NCI-H1417 (cell line): ENCODE results near the gene ARHGEF7.

Experiments used
- DNase-seq, 3 experiments: peaks; one replicate each; lab custom pipeline; 2025; lab: John Stamatoyannopoulos, UW

ARHGEF7 gene

GRCh38 chr13:111110054-111110453 lies 5.1 kb upstream of the ARHGEF7 start:
- no peak for DNase-seq

DNA sequence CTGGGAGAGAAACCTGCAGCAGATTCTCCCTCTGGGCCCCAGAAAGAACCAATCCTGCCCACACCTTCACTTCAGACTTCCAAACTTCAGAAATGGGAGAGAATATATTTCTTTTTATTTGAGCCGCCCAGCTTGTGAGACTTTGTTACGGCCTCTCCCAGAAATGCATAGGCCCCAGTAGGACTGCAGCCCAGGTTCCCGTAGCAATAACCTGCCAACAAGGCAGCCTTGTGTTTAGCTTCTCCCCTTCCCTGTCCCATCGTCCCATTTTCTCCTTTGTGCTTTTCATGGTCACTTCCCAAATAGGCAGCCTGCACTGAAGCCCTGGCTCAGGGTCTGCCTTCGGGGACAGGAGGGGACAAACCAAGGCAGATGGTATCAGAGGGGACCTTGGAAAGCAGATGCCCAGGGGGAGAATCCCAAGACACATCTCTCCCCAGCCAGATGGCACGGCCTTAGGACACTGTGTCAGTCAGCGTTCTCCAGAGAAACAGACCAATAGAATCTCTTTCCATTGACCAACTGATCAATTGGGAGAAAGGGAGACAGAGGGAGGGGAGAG lies 3.7 kb upstream of the ARHGEF7 start:
- DNase-seq, result no peak

DNA sequence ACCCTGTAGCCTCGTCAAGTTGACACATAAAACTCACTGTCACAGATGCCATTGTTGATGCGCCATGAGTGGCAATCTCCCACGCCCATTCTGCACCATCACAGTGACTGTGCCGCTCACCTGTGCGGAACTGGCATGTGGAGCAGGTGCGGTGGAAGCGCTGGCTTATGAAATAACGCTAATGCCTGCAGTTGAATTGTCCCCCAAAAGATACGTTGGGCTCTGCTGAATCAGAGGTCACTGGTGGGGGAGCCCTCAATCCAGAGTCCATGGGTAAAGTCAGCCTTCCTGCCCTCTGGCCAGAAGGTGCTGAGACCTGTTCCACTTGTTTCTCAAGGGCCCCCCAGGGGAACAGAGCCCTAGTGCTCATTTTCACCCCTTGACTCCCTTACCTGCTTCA lies 2.9 kb upstream of the ARHGEF7 start:
- DNase-seq, result no peak

- DNase-seq, result peak; percentile 68 to 87 (median 84)
These were observed 599 bp upstream of the ARHGEF7 start for GRCh38 chr13:111114362-111115060.

GRCh38 chr13:111115965-111116521 lies 933 bp downstream of the ARHGEF7 start:
- DNase-seq, result peak in 2 of 3 experiments; percentile 62 to 73

- no peak for DNase-seq
These were observed 1.7 kb downstream of the ARHGEF7 start for GRCh38 chr13:111116856-111117255.

DNA sequence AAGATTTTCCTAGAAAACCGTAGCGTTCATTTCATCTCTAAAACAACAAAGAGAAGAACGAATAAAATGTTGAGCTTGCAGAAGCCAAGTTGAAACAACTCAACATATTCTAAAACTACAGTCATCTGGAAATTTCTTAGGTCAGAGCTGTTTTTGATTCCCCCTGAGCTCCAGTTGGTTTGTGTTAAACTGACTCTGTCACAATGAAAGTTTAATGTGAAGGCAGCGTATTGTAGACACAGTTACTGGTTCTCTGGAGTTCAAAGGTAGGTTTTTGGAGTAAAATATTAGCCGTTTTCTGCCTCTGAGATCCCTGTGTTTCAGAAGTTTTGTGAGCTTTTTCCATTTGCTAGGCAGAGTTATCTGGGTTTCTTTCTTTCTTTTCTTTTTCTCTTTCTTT lies 2.2 kb downstream of the ARHGEF7 start:
- no peak for DNase-seq

GRCh38 chr13:111117961-111118360 lies 2.9 kb downstream of the ARHGEF7 start:
- DNase-seq, result no peak

GRCh38 chr13:111118898-111119607 lies 3.9 kb downstream of the ARHGEF7 start:
- DNase-seq, result no peak

- no peak for DNase-seq
These were observed 4.9 kb downstream of the ARHGEF7 start for GRCh38 chr13:111119966-111120365.

DNA sequence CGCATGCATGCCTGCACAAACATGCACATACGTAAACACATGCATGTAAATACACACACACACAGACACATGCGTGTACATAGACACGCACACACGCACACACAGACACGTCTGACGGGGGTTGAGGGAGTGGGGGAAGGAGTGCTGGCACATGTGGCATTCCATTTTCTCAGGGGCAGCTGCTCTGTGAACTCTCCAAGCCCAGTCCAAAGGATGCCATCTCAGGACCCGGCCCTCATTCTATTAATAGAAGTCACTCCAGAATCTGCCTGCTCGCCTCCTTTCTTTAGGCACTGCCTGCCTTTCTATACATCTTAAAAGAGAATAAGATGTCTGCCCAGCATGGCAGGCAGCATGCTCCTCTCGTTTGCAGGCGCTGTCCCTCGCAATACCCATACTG lies 5.3 kb downstream of the ARHGEF7 start:
- DNase-seq, result no peak

- no peak for DNase-seq
These were observed 5.8 kb downstream of the ARHGEF7 start for GRCh38 chr13:111120913-111121312.

- DNase-seq, result no peak
These were observed 6.4 kb downstream of the ARHGEF7 start for GRCh38 chr13:111121506-111121905.

GRCh38 chr13:111122056-111122455 lies 6.9 kb downstream of the ARHGEF7 start:
- peak in 2 of 3 experiments; percentile 25 to 60 for DNase-seq

- no peak for DNase-seq
These were observed 7.5 kb downstream of the ARHGEF7 start for GRCh38 chr13:111122631-111123030.

DNA sequence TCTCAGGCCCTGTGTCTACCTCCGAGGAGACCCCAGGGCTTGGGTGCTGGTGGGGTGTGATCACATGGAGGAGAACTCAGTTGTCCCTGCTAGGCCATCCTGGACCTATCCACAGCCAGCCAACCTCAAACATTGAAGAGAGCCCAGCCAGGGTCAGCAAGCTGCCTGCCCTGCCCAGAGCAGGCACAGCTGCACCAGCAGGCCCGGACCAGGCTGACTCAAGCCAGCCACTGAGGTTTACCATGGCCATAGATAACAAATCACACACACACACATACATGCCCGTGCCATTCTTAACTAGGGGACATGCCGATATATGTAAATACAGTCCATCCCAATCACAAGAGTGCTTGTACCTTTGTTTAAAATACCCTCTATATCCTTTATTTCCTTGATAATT lies 8.1 kb downstream of the ARHGEF7 start:
- no peak for DNase-seq

DNA sequence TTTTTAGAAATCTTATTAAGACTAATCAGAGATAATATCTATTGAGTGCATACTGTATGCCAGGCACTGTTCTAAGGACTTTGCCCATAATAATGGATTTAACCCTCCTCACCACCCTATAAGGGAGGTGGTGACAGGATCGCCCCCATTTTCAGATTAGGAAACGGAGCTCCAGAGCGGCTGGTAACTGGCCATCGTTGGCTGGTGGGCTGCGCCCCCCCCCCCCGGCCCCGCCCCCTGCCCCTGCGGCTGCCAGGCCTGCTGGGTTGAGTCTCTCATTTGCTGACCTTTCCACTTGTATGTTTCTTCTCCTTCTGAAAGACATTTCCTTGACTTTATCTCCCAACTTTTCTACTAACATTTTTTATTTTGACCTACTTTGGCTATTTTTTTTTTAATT lies 8.5 kb downstream of the ARHGEF7 start:
- DNase-seq, result no peak

- no peak for DNase-seq
These were observed 11.4 kb downstream of the ARHGEF7 start for GRCh38 chr13:111126509-111126908.

DNA sequence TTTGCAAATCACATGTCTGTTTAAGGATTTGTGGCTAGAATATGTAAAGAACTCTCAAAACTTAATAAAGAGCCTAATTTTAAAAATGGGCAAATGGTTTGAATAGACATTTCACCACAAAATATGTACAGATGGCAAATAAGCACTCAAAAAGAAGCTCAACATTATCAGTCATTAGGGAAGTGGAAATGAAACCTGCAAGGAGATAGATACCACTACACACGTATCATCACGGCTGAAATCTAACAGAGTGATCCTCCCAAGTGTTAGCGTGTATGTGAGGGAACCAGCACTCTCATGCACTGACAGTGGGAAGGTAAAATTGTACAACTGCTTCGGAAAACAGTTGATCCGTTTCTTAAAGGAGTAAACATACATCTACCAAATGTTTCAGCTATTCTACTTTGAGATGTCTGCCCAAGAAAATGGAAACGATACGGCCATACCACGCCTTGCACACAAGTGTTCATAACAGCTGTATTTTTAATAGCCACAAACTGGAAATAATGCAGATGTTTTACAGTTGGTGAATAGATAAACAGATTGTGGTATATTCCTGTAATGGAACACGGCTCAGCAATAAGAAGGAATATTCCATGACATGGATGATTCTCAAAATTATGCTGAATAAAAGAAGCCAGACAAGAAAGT lies 14.5 kb downstream of the ARHGEF7 start:
- no peak for DNase-seq

DNA sequence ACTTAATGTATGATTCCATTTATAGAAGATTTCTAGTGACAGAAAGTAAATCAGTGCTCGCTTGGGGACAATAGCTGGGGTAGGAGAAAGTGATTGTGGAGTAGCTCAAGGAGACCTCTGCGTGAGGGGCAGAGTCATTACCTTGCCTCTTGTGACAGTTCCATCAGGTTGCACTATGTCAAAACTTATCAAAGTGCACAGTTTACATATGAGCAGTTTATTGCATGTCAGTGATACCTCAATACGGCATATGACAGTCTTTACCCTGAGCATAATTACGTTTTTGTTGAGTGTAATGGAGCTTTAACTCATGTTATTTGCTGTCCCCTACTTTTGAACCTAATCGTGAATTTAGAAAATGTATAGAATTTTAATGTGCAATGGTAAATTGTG lies 15.0 kb downstream of the ARHGEF7 start:
- no peak for DNase-seq

DNA sequence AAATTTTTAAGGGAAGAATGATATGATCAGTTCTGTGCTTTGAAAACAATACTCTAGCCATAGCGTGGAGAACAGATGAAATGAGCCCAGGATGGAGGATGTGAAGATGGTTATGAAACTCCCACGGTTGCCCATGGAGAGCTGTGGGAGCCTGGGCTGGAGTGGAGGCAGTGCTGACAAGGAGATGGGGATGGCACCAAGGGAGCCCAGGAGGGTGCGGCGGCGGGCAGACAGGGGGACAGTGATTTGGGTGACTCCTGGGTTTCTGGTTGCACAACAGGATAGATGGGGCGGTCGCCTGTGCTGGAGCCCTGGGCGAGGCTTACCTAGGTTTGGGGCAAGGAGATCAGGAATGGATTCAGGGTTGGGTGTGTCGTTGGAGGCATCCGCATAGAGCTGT lies 15.9 kb downstream of the ARHGEF7 start:
- DNase-seq, result no peak

GRCh38 chr13:111131611-111132010 lies 16.5 kb downstream of the ARHGEF7 start:
- no peak for DNase-seq

- DNase-seq, result no peak
These were observed 17.8 kb downstream of the ARHGEF7 start for GRCh38 chr13:111132948-111133347.
